Skeletal muscle tissue (tissue), 4 donors: ENCODE data around the gene RIMS4. TPM values are rescaled to one million over a fixed set of nuclear protein-coding genes. Genes with fewer than 3 reads are reported as not detected.

Source experiments
- H3K27ac ChIP-seq: one replicate; pipeline ENCODE4 v1.7.0; 2013; ENCODE audit warnings: mild to moderate bottlenecking, low read depth, low read length, inconsistent platforms
- H3K27me3 ChIP-seq, 3 donors: one replicate each; pipeline ENCODE4 v1.7.0; 2013; ENCODE audit warnings: low read length in 3 of 3; ENCODE audit not compliant: control insufficient read depth in 3 of 3, insufficient read depth in 3 of 3
- H3K36me3 ChIP-seq, 3 donors: one replicate each; pipeline ENCODE4 v1.7.0; 2013; ENCODE audit warnings: low read length in 3 of 3; ENCODE audit not compliant: control insufficient read depth in 3 of 3, insufficient read depth in 3 of 3
- H3K4me1 ChIP-seq, 3 donors: one replicate each; pipeline ENCODE4 v1.7.0; 2013; ENCODE audit warnings: low read length in 3 of 3, mild to moderate bottlenecking in 3 of 3; ENCODE audit not compliant: control insufficient read depth in 3 of 3, insufficient read depth in 3 of 3
- H3K4me3 ChIP-seq, 3 donors: one replicate each; pipeline ENCODE4 v1.7.0; 2013; ENCODE audit warnings: low read length in 3 of 3
- H3K9ac ChIP-seq, 3 donors: one replicate each; pipeline ENCODE4 v1.7.0; 2013; ENCODE audit warnings: low read length in 3 of 3, mild to moderate bottlenecking in 3 of 3, moderate library complexity in 2 of 3, low read depth in 1 of 3
- H3K9me3 ChIP-seq, 3 donors: one replicate each; pipeline ENCODE4 v1.7.0; 2013; ENCODE audit warnings: low read length in 3 of 3; ENCODE audit not compliant: control insufficient read depth in 3 of 3
- total RNA-seq: library from RNA; depleted of rRNA; stranded (reverse); fragments of >200 nt; gene quantifications from one replicate; pipeline ENCODE4 v1.2.3, GENCODE V29; 2014
- donor health status: Osteomylitis.

The RIMS4 gene
- total RNA-seq, 1 donor from 2014 or later, result 3.1 TPM

DNA sequence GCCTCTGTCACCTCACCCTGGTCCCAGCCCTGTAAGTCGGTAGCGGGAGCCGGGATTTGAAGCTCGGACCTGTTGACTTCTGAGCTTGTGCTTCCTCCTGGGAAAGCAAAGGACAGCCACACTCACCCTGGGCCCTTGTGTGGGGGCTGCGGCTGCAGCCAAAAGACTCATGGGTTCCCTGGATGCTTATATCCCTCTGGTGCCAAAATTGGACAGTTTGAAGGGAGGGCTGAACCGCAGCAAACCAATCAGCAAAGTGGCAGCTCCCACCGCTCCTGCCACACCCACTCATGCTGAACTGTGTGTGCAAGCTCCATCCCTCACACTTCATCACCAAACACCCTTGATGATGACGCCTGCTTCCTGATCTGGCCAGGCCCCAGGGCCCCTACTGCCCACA, 99.1 kb downstream of the RIMS4 start:
- H3K9ac ChIP-seq, result no peak overlapping the region
- H3K27ac ChIP-seq, result no peak overlapping the region
- H3K9me3 ChIP-seq, result no peaks in the 10 kb centered on the region
- no peak overlapping the region for H3K4me3 ChIP-seq
- no peaks in the 10 kb centered on the region for H3K36me3 ChIP-seq
- H3K4me1 ChIP-seq, result peaks cover 27 to 33% (median 33%) of the 10 kb centered on the region in 3 donors
- no peaks in the 10 kb centered on the region for H3K27me3 ChIP-seq

DNA sequence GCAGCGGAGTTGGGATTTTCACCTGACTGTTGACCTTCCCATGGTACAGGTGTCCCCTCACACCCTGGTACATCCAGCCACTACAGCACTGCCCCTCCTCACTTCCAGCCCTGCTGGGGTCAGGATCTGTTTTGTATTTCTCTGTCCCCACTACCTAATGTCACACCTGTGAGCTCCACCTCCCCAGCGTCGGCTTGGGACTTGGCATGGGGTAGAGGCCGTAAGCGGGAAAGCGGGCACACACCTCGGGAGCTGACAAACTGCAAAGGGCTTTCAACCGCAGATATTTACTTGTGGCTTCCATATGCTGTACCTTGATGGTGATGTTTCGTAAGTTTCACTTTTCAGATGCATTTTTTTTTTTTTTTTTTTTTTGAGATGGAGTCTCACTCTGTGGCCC, 100.5 kb downstream of the RIMS4 start:
- no peaks in the 10 kb centered on the region for H3K27me3 ChIP-seq
- no peak overlapping the region for H3K27ac ChIP-seq

DNA sequence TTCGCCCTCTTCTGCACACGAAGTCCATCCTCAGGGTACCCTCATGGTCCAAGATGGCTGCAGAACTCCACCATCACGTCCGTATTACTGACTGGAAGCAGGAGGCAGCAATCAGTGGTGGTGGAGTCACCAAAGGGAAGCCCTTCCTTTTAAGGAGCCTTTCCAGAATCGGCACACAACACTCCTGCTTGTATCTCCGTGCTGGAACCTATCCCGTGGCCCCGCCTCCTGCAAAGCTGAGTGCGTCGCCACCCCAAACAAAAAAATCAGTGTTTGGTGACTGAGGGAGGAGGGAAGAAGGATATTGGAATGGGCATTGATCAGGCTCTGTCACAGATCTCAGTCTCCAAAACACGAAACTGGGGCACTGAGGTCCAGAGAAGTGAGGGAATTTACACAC, 101.0 kb downstream of the RIMS4 start:
- H3K27ac ChIP-seq, result no peak overlapping the region
- no peak overlapping the region for H3K4me3 ChIP-seq
- no peaks in the 10 kb centered on the region for H3K36me3 ChIP-seq
- peaks cover 16 to 26% (median 24%) of the 10 kb centered on the region in 3 donors for H3K4me1 ChIP-seq
- no peaks in the 10 kb centered on the region for H3K9me3 ChIP-seq
- H3K27me3 ChIP-seq, result no peaks in the 10 kb centered on the region
- no peak overlapping the region for H3K9ac ChIP-seq

More for the DNA sequence above, 100.5 kb downstream of the RIMS4 start:
- Histone ChIP-seq H3K9ac (no peak overlapping the region), H3K36me3 (no peaks in the 10 kb centered on the region), H3K9me3 (no peaks in the 10 kb centered on the region), H3K4me3 (no peak overlapping the region), H3K4me1 (peaks cover 20 to 30% (median 28%) of the 10 kb centered on the region in 3 donors)

DNA sequence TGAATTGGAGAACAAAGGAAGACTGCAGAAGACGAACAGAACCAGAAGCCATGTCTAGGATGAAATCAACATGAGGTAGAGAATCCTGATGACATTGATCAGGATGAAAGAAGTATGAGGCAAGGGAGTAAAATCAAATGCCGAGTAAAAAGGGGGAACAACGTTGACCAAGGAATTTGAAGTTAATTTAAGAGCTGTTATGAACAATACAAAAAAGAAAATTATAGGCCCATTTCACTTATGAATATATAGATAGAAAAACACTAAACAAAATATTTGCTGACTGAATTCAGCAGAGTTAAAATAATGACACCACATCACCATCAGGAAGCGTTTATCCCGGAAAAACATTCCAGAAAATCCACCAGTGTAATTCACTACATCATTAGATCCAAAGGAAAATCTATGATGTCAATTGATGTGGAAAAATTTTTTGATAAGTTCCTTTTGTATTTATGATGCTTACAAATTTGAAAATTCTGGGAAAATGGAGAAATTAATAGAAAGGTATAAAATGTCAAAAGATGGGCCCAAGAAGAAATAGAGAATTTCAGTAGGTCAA, 103.2 kb downstream of the RIMS4 start:
- Histone ChIP-seq H3K9ac (peak overlapping the region in 1 of 3 donors; percentile 33), H3K4me3 (no peak overlapping the region), H3K4me1 (peaks cover 28 to 39% (median 37%) of the 10 kb centered on the region in 3 donors), H3K36me3 (no peaks in the 10 kb centered on the region), H3K9me3 (no peaks in the 10 kb centered on the region), H3K27me3 (no peaks in the 10 kb centered on the region), H3K27ac (peak overlapping the region; percentile 64)

GRCh38 chr20:44706301-44707017, 103.9 kb downstream of the RIMS4 start:
- peak overlapping the region in 1 of 3 donors; percentile 4 for H3K4me3 ChIP-seq
- no peaks in the 10 kb centered on the region for H3K27me3 ChIP-seq
- H3K4me1 ChIP-seq, result peaks cover 33 to 44% (median 42%) of the 10 kb centered on the region in 3 donors
- no peaks in the 10 kb centered on the region for H3K9me3 ChIP-seq
- no peaks in the 10 kb centered on the region for H3K36me3 ChIP-seq
- peak overlapping the region; percentile 64 for H3K27ac ChIP-seq
- H3K9ac ChIP-seq, result peak overlapping the region in 2 of 3 donors; percentile 33 to 40

- H3K27ac ChIP-seq, result peak overlapping the region; percentile 64
- H3K27me3 ChIP-seq, result no peaks in the 10 kb centered on the region
- no peak overlapping the region for H3K9ac ChIP-seq
- H3K36me3 ChIP-seq, result no peaks in the 10 kb centered on the region
- no peak overlapping the region for H3K4me3 ChIP-seq
- peaks cover 42 to 54% (median 52%) of the 10 kb centered on the region in 3 donors for H3K4me1 ChIP-seq
- no peaks in the 10 kb centered on the region for H3K9me3 ChIP-seq
Observed at GRCh38 chr20:44705364-44706094, 104.8 kb downstream of the RIMS4 start.

DNA sequence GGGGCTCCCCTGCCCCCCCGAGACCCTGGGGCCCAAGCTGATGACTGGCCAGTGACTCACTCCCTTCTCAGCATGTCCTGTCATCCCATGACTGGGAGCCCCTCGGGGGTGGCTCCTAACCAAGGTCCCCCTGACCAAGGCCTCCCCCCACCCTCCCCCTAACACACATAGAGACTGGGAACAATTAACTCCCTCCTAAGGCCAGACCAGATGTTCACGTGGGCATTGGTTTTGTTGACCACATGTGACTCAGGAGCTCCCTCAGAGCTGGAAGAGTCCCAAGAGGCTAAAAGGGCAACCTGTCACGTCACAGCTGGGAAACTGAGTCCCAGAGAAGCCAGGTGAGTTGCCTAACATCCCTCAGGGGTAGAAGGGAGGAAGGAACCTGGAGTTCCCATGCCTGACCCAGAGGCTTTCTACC, 105.8 kb downstream of the RIMS4 start:
- H3K27ac ChIP-seq, result peak overlapping the region; percentile 58
- H3K27me3 ChIP-seq, result no peaks in the 10 kb centered on the region
- H3K9me3 ChIP-seq, result no peaks in the 10 kb centered on the region
- H3K4me1 ChIP-seq, result peaks cover 44 to 58% (median 55%) of the 10 kb centered on the region in 3 donors
- no peaks in the 10 kb centered on the region for H3K36me3 ChIP-seq
- H3K9ac ChIP-seq, result no peak overlapping the region
- H3K4me3 ChIP-seq, result no peak overlapping the region

DNA sequence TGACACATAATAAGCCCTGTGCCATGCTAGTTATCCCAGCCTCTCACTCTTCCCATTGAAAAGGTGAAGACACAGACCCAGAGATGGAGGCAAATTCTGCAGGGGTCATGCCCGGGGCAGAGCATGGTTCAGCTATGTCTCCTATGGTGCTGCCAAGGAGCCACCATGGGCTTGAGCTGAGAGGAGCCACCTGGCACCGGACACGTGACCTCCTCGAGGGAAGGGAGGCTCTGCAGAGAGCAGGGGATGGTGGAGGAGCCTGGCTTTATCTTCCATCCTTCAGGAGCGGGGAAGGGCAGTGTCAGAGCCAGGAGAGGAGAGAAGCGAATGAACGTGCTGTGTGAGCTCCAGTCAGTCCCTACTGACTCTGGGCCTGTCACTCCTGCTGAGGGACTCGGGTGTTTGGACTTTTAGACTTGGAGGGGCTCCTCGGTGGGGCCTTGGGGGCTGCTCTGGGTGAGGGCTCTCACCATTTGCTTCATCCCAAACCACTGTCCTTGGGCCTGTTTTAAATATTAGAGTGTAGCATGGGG, 106.3 kb downstream of the RIMS4 start:
- H3K27me3 ChIP-seq, result no peaks in the 10 kb centered on the region
- H3K9ac ChIP-seq, result no peak overlapping the region
- H3K27ac ChIP-seq, result peak overlapping the region; percentile 87
- no peaks in the 10 kb centered on the region for H3K36me3 ChIP-seq
- no peak overlapping the region for H3K4me3 ChIP-seq
- peaks cover 44 to 58% (median 55%) of the 10 kb centered on the region in 3 donors for H3K4me1 ChIP-seq
- no peaks in the 10 kb centered on the region for H3K9me3 ChIP-seq

- Histone ChIP-seq H3K36me3 (no peaks in the 10 kb centered on the region), H3K9me3 (no peaks in the 10 kb centered on the region), H3K4me1 (peaks cover 44 to 58% (median 55%) of the 10 kb centered on the region in 3 donors), H3K9ac (peak overlapping the region in 2 of 3 donors; percentile 20 to 40), H3K4me3 (no peak overlapping the region), H3K27ac (peak overlapping the region; percentile 87), H3K27me3 (no peaks in the 10 kb centered on the region)
Observed at GRCh38 chr20:44703183-44703925, 107.0 kb downstream of the RIMS4 start.
